HepG2 (cell line): ENCODE results near the gene ODAD4. TPM values are rescaled to one million over a fixed set of nuclear protein-coding genes. Genes with fewer than 3 reads are reported as not detected.

ENCODE experiments used
- E2F5 ChIP-seq: sonication (generic); formaldehyde crosslinking; conservative IDR thresholded peaks from 2 replicates; pipeline ENCODE4 v1.4.0; 2020; ENCODE audit warnings: missing genetic modification reagents
- ELF1 ChIP-seq: sonication (generic); formaldehyde crosslinking; IDR thresholded peaks from 2 replicates; pipeline ENCODE4 v1.4.0; 2020; ENCODE audit warnings: missing genetic modification reagents
- HOXA5 ChIP-seq: sonication (generic); formaldehyde crosslinking; IDR thresholded peaks from 2 replicates; pipeline ENCODE4 v1.4.0; 2020; ENCODE audit warnings: missing genetic modification reagents
- ISX ChIP-seq: sonication (generic); formaldehyde crosslinking; conservative IDR thresholded peaks from 2 replicates; pipeline ENCODE4 v1.5.0; 2020; ENCODE audit warnings: missing genetic modification reagents
- MNT ChIP-seq: fragments of 450-650 bp; IDR thresholded peaks from 2 replicates; pipeline ENCODE4 v1.6.1; 2016
- NFKB2 ChIP-seq: sonication (generic); formaldehyde crosslinking; IDR thresholded peaks from 2 replicates; pipeline ENCODE4 v1.4.0; 2020; ENCODE audit warnings: missing genetic modification reagents, borderline replicate concordance
- PCBP1 ChIP-seq: fragments of 200-400 bp; formaldehyde crosslinking; IDR thresholded peaks from 2 replicates; pipeline ENCODE4 v1.6.1; 2017; ENCODE audit warnings: mild to moderate bottlenecking, low read depth, low read length, borderline replicate concordance
- SKI ChIP-seq: fragments of 450-650 bp; IDR thresholded peaks from one replicate; pipeline ENCODE4 v1.6.1; 2018; ENCODE audit warnings: mild to moderate bottlenecking; ENCODE audit not compliant: partially characterized antibody
- SNAPC2 ChIP-seq: sonication (generic); formaldehyde crosslinking; IDR thresholded peaks from 2 replicates; pipeline ENCODE4 v1.8.1; 2022; ENCODE audit warnings: mild to moderate bottlenecking, missing genetic modification reagents
- XBP1 ChIP-seq: sonication (generic); formaldehyde crosslinking; IDR thresholded peaks from 2 replicates; pipeline ENCODE4 v1.5.0; 2020; ENCODE audit warnings: missing genetic modification reagents
- ZBTB39 ChIP-seq: sonication (generic); formaldehyde crosslinking; IDR thresholded peaks from 2 replicates; pipeline ENCODE4 v1.5.0; 2020; ENCODE audit warnings: missing genetic modification reagents
- ZFP37 ChIP-seq: sonication (generic); formaldehyde crosslinking; IDR thresholded peaks from 2 replicates; pipeline ENCODE4 v1.4.0; 2020; ENCODE audit warnings: missing genetic modification reagents, borderline replicate concordance
- ZNF10 ChIP-seq: sonication (generic); formaldehyde crosslinking; IDR thresholded peaks from 2 replicates; pipeline ENCODE4 v1.4.0; 2020; ENCODE audit warnings: mild to moderate bottlenecking, low read depth, missing genetic modification reagents, borderline replicate concordance
- ZNF205 ChIP-seq: IDR thresholded peaks from 2 replicates; pipeline ENCODE4 v1.6.1; 2018; ENCODE audit warnings: missing biosample characterization, missing genetic modification reagents
- ZNF333 ChIP-seq: sonication (generic); formaldehyde crosslinking; IDR thresholded peaks from 2 replicates; pipeline ENCODE4 v1.4.0; 2020; ENCODE audit warnings: mild to moderate bottlenecking, missing genetic modification reagents, borderline replicate concordance
- ZNF605 ChIP-seq: sonication (generic); formaldehyde crosslinking; IDR thresholded peaks from 2 replicates; pipeline ENCODE4 v1.8.0; 2022; ENCODE audit warnings: mild to moderate bottlenecking, missing genetic modification reagents
- ZNF614 ChIP-seq: IDR thresholded peaks from 2 replicates; pipeline ENCODE4 v1.6.1; 2018; ENCODE audit warnings: missing biosample characterization, missing genetic modification reagents, inconsistent platforms, borderline replicate concordance
- ZSCAN29 ChIP-seq: sonication (generic); formaldehyde crosslinking; conservative IDR thresholded peaks from 2 replicates; pipeline ENCODE4 v1.4.0; 2020; ENCODE audit warnings: mild to moderate bottlenecking, missing genetic modification reagents
- polyA plus RNA-seq, 8 experiments: library from polyadenylated mRNA; depleted of rRNA in 3 of 8; stranded (reverse) in 7 of 8; unstranded in 1 of 8; fragments of >200 nt; fragmentation: Illumina TruSeq in 4 of 8; extraction: Trizol in 4 of 8; gene quantifications; 2 replicates each; pipeline versions ENCODE4 v1.2.1 to v1.2.3, GENCODE V29; 2011 to 2016; ENCODE audit warnings: low read depth in 4 of 8, missing spikeins in 1 of 8, mixed read lengths in 1 of 8; ENCODE audit not compliant: insufficient read depth in 1 of 8
- total RNA-seq, 5 experiments: library from RNA; depleted of rRNA; stranded (reverse); fragments of >200 nt; fragmentation: Illumina TruSeq; extraction: Trizol; gene quantifications; 2 replicates each; pipeline ENCODE4 v1.2.3, GENCODE V29; 2016; ENCODE audit warnings: low read depth in 1 of 5
- TF ChIP-seq, protein P1 (sequence below): sonication (generic); formaldehyde crosslinking; IDR thresholded peaks from 2 replicates; pipeline ENCODE4 v1.5.0; 2020; ENCODE audit warnings: mild to moderate bottlenecking, missing genetic modification reagents
- TF ChIP-seq, protein P2 (sequence below): sonication (generic); formaldehyde crosslinking; IDR thresholded peaks from 2 replicates; pipeline ENCODE4 v1.4.0; 2020; ENCODE audit warnings: missing genetic modification reagents
- TF ChIP-seq, protein P3 (sequence below): sonication (generic); formaldehyde crosslinking; IDR thresholded peaks from 2 replicates; pipeline ENCODE4 v1.5.1; 2020; ENCODE audit warnings: mild to moderate bottlenecking, missing genetic modification reagents, moderate library complexity

The ODAD4 gene
- total and polyA plus RNA-seq, 2 of the 13 experiments (the other 11 are each of a cell fraction or from before 2014, with no cell fraction given): 0.48 to 0.53 TPM

GRCh38 chr17:41966463-41967140, 36.2 kb downstream of the ODAD4 start, which contains the start of gene CNP (continued):
- TF ChIP-seq NFKB2 (CRISPR knock-in tag) (no peak; the same call in 1 of the 2 replicates), ISX (CRISPR knock-in tag) (peak; percentile 95), E2F5 (CRISPR knock-in tag) (peak; percentile 72), ZNF614 (CRISPR knock-in tag) (no peak), ZNF333 (CRISPR knock-in tag) (no peak), ZNF605 (CRISPR knock-in tag) (peak; percentile 50; the same call in 1 of the 2 replicates), ELF1 (CRISPR knock-in tag) (peak; percentile 24; the same call in 1 of the 2 replicates), ZBTB39 (CRISPR knock-in tag) (no peak), XBP1 (no peak), PCBP1 (no peak), SNAPC2 (no peak; the same call in none of the 2 replicates), ZSCAN29 (CRISPR knock-in tag) (peak; percentile 67; the same call in 1 of the 2 replicates), MNT (0 out of 2 replicates have a peak, but pooled peaks have one; percentile 33), ZNF205 (CRISPR knock-in tag) (peak; percentile 57; the same call in 1 of the 2 replicates), ZFP37 (CRISPR knock-in tag) (no peak), HOXA5 (CRISPR knock-in tag) (peak; percentile 86; the same call in 1 of the 2 replicates), ZNF10 (CRISPR knock-in tag) (no peak), SKI (peak; percentile 42)
- TF ChIP-seq, protein P1, sequence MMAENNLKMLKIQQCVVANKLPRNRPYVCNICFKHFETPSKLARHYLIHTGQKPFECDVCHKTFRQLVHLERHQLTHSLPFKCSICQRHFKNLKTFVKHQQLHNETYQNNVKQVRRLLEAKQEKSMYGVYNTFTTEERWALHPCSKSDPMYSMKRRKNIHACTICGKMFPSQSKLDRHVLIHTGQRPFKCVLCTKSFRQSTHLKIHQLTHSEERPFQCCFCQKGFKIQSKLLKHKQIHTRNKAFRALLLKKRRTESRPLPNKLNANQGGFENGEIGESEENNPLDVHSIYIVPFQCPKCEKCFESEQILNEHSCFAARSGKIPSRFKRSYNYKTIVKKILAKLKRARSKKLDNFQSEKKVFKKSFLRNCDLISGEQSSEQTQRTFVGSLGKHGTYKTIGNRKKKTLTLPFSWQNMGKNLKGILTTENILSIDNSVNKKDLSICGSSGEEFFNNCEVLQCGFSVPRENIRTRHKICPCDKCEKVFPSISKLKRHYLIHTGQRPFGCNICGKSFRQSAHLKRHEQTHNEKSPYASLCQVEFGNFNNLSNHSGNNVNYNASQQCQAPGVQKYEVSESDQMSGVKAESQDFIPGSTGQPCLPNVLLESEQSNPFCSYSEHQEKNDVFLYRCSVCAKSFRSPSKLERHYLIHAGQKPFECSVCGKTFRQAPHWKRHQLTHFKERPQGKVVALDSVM (CRISPR knock-in tag): no peak; the same call in 1 of the 2 replicates
- TF ChIP-seq, protein P2, sequence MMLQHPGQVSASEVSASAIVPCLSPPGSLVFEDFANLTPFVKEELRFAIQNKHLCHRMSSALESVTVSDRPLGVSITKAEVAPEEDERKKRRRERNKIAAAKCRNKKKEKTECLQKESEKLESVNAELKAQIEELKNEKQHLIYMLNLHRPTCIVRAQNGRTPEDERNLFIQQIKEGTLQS (CRISPR knock-in tag): peak; percentile 40; the same call in 1 of the 2 replicates
- TF ChIP-seq, protein P3, sequence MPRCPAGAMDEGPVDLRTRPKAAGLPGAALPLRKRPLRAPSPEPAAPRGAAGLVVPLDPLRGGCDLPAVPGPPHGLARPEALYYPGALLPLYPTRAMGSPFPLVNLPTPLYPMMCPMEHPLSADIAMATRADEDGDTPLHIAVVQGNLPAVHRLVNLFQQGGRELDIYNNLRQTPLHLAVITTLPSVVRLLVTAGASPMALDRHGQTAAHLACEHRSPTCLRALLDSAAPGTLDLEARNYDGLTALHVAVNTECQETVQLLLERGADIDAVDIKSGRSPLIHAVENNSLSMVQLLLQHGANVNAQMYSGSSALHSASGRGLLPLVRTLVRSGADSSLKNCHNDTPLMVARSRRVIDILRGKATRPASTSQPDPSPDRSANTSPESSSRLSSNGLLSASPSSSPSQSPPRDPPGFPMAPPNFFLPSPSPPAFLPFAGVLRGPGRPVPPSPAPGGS: peak; percentile 73; the same call in 1 of the 2 replicates
